ENCODE data around the gene CD6.

- TF ChIP-seq CTCF (IDR thresholded peaks at IDR 0.05) = no peak
- no peak for TF ChIP-seq POLR2A (IDR thresholded peaks at IDR 0.05)
- no peak for TF ChIP-seq EP300 (IDR thresholded peaks at IDR 0.05)
These were observed 2.2 kb downstream of the CD6 start for GRCh38 chr11:60973699-60974098.

All from ovary (tissue), 3 donors.